HG02981 (cell line): ENCODE measurements around the gene FLOT1.

Experiments used
- ATAC-seq: cut with Tn5 transposase; IDR thresholded peaks from one replicate; pipeline ENCODE4 v1.9.1; 2021; ENCODE audit warnings: mild to moderate bottlenecking, moderate library complexity; ENCODE audit not compliant: unreplicated experiment

The FLOT1 gene, protein sequence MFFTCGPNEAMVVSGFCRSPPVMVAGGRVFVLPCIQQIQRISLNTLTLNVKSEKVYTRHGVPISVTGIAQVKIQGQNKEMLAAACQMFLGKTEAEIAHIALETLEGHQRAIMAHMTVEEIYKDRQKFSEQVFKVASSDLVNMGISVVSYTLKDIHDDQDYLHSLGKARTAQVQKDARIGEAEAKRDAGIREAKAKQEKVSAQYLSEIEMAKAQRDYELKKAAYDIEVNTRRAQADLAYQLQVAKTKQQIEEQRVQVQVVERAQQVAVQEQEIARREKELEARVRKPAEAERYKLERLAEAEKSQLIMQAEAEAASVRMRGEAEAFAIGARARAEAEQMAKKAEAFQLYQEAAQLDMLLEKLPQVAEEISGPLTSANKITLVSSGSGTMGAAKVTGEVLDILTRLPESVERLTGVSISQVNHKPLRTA

DNA sequence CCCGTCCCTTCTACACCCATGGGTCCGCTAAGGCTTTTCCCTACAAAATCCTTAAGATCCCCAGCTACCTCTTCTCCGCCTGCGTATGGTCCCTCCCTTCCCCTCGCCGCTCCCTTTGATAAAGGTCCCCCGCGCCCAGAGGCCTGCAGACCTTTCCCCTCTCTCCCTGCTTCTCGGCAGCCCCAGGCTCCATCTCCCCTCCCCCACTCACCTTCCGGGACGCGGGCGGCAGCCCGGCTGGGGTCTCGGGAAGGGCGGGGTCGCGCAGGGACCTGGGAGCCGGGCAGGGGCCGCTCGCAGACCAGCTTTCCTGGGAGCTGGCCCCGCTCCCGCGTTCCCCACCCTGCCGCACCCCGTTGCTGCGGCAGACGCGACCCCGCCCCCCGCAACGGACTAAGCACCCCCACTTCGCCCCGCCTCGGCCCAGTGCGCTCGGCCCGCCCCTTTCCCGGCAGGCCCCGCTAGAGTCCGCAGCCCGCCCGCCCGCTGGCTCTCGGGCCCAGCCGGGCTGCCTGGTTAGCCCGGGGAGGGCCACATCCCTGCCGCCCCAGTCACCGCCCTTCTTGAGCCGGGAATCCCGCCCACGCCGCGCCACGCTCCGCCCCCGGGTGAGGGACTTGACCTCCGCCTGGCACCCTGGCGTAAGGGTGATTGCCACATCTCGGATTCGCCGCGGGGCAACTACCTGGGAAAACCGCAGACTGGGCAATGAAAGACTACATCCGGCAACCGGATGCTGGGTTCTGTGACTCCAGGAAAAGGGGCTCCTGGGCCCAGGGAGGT lies at the start of gene FLOT1:
Gene FLOT1 (minus strand): TSS at position 372 of the 783 bp plus-strand sequence. CDS start 498 bp downstream, outside the sequence.
- ATAC-seq, result peak; percentile 72

DNA sequence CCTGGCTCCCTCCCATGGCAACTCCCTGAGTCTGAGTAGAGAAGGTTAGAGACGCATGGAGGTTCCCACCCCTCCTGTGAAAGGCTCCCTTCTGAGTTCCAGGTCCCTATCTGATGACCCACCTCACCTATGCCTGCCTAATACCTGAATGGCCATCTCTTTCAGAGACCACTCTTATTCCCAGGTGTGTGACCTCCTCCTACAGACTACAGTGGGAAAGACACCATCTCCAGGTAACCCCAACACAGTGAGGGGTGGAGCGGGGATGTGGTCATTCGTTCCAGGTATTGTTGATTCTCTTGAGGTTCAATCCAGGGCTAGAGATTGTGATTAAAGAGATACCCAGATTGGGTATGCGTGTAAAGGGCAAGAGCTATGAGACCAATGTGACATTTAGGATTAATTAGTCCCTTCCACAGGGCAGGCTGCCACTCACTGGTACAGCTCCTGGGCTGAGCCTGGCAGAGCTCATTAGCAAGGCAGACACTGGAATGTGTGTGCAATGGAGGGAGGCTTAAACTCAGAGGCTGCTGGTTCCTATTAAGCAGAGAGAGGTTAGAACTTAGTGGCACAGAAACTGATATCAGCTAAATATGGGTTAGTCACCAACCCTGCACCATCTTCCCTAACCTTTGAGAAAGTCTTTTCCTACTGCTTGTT lies 48.4 kb upstream of the FLOT1 start:
- no peak for ATAC-seq

GRCh38 chr6:30789606-30790005 lies 47.1 kb upstream of the FLOT1 start:
- no peak for ATAC-seq

- ATAC-seq, result no peak
Measured at GRCh38 chr6:30787954-30788353, 45.5 kb upstream of the FLOT1 start.

DNA sequence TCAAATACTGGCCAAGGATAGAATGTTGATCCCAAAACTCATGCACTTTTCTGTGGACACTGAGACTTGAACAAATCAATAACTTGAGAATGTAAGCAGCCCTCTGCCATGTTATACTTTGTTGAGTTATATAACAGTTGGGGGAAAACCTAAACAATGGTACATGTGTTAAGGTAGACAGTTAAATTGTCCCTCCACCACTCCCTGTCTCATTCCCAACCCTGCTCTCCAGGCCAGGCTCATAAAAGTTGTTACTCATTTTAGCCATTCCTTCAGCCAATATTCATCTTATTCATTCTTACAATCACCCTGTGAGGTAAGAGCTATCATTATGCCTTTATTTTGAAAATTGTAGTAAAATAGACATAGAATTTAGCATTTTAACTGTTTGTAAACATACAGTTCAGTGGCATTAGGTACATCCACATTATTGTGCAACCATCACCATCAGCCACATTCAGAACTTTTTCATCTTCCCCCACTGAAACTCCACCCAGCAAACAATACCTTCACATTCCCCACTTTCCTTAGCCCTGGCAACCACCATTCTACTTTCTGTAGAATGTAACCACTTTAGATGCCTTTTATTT lies 40.0 kb upstream of the FLOT1 start:
- ATAC-seq, result no peak

DNA sequence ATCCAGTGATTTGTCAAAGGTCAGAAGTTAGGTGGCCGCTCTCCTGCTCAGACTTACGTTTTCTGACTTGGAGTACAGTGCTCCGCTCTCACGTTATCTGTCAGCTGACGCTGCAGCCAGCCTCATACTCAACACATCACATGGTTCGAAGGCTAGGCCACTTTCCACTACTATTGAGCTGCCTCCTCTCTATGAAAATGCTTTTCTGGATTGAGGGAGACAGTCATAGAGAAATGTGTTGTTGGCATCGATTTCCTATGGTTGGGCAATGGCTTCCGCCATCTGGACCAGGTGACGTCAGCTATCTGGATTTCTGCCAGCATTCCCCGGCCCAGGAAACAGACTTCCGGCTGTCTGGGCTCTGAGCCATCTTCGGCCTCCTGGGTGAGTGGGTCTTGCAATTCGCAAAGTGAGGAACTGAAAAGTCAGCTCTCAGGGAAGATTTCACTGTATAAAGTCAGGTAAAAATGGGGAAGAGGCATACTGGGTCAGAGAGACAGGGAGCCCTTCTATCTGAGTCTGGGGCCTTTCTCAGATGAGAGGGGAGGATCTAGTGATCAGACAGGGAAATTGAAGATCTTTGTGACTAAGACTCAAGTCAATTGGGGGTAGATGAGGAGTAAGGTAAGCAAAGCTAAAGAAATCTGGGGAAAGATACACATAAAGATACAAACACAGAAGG lies 39.4 kb upstream of the FLOT1 start:
- ATAC-seq, result no peak

- no peak for ATAC-seq
Measured at GRCh38 chr6:30781395-30781742, 38.9 kb upstream of the FLOT1 start.

DNA sequence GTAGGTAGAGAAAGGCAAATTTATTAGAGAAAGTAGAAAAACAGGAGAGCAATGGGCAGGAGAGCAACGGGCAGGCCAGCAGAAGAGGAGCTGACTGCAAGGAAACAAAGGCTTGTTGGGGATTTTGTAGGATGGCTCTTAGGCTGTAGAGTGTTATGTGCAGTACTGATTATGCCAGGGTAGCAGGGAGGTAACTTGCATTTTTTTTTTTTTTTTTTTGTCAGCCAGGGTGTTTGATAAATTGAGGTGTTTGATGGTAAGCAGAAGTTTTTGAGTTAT lies 38.1 kb upstream of the FLOT1 start:
- ATAC-seq, result no peak

GRCh38 chr6:30779850-30780641 lies 37.6 kb upstream of the FLOT1 start:
- ATAC-seq, result no peak

GRCh38 chr6:30778001-30778635 lies 35.6 kb upstream of the FLOT1 start:
- ATAC-seq, result no peak

- no peak for ATAC-seq
Measured at GRCh38 chr6:30777155-30777485, 34.6 kb upstream of the FLOT1 start.

- no peak for ATAC-seq
Measured at GRCh38 chr6:30776390-30777154, 34.1 kb upstream of the FLOT1 start.

DNA sequence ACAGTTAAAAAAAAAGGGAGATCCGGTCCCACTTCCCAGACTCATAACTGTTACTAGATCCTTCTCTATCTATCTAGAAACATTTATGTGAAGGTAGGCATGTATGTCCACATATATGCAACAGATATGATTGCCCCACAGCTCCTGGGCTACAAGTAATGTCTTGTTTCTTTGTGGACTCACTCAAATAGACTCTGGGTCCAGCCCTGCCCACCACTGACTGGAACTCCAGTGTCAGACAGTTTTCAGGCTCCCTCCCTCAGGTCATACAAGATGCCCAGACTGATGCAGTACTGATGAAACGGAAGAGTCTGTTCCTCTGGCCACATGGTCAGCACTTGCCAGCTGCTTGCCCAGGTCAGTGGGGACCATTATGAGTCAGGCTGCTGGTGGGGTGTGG lies 32.6 kb upstream of the FLOT1 start:
- ATAC-seq, result no peak

GRCh38 chr6:30774701-30775100 lies 32.2 kb upstream of the FLOT1 start:
- ATAC-seq, result no peak

DNA sequence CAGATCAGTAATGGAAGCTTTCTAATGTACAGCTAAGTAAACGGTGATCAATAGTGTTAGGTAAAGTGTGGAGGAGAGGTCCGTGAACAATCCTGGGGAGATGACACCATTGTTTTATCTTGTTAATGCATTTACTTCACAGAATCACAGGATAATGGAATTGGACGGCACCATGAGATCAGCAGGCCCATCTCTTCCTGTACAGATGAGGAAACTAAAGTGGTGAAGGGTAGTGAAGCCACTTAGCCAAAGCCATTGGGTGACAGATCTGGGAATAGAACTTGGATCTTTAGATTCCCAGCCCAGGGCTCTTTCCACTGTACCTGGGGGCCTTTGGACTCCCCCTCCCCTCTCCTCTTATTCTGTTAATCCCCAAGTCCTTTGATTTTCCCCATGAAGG lies 28.1 kb upstream of the FLOT1 start:
- no peak for ATAC-seq

DNA sequence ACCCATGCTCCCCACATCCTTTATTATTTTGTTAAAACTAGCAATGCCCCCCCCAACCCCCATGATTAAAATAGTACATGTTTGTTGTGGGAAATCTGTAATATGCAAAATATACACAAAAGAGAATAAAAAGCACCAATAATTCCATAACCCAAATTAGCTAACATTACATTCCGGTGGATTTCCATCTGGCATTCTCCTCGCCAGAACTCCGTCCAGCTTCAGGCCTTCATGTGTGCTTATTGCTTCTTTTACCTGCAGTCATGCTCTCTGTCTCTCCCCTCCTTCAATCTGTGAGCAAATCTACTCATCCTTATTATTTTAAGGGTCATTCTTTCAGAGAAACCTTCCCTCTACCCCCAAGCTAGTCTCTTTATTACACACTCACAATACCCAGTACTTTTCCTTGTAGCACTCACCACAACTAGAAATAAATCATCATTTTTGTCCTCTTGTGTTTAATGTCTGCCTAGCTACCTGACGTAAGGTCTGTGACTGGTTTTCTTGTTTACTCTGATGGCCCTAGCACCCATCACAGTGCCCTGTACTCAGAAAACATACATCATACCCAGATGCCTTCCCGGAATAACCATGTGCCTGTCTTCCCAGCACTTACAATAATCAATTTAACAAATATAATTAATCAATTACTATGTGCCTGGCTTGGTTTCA lies 27.5 kb upstream of the FLOT1 start:
- no peak for ATAC-seq

DNA sequence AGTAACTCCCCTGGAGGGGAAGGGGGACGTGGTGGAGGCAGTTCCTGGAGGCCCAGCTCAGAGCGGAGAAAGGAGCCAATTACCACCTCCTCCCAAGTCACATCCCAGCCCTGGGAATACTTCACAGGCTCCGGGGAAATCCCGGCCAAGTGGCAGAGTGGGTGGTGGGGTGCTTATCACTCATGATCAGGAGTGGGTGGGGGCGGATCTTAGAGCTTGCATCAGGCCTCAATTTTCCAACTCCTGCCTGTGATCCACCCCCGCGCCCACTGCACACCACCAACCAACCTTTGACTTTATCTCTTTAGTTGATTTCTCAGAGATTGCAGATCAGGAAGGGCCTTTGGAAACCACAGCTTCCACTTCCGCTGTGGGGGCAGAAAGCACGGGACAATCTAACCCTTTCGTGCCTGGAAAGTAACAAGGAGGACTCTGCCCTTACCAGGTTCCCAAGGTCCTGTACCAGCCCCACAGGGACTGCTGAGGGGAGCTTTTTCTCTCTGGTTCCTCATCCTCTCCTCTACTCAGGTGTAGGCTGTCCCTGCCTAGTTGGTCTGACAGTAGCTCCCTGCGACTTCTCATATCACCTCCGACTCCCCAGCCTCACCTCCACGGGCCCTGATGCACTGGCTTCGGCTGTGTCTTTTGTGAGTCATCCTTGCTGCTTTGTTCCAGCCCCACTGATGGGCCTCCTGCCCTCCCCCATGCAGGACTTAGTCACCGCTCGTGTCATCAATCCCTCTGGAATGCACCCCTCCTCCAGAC lies 26.8 kb upstream of the FLOT1 start:
- no peak for ATAC-seq

GRCh38 chr6:30768634-30769087 lies 26.2 kb upstream of the FLOT1 start:
- no peak for ATAC-seq
